ENCODE data around the gene DCUN1D1. TPM values are rescaled to one million over a fixed set of nuclear protein-coding genes. Genes with fewer than 3 reads are reported as not detected.

DCUN1D1 gene
- polyA plus RNA-seq, 3 donors = 55.7 to 60.8 (median 60.3) TPM

- no peak for DNase-seq (ENCODE audit: low read depth in 3 of 3, low spot score in 2 of 3)
Observed at GRCh38 chr3:182902236-182902635, 78.1 kb downstream of the DCUN1D1 start.

- DNase-seq (ENCODE audit: low read depth in 3 of 3, low spot score in 2 of 3) = no peak
Observed at GRCh38 chr3:182896553-182896952, 83.8 kb downstream of the DCUN1D1 start.

DNA sequence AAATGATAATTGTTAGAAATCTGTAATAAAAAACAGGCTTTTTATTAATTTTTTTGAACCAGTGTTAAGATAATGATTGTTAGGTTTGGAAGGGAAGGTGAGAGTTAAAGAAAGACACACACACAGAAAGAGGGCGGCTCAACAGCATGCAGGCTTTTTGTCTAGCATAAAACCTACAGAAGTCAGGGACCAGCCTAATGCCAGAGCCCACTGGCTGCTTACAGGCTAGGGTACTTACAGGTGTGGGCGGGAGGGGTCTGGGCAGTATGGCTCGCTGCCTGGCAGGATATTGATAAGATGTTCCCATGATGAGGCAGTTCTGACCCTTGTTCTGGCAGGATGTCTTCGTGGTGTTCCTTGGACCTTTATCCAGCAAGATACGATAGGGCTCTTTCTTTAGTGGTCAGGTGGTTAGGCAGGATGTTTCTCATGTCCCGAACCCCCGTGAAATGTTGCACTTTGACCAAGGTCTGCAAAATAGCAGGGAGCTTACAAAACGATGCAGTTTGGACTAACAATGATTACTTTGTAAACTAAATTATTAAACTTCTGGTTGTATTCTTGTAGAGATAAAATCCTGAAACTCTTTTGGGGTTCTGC, 84.7 kb downstream of the DCUN1D1 start:
- DNase-seq (ENCODE audit: low read depth in 3 of 3, low spot score in 2 of 3) = no peak

- DNase-seq (ENCODE audit: low read depth in 3 of 3, low spot score in 2 of 3) = no peak
Observed at GRCh38 chr3:182892226-182892625, 88.1 kb downstream of the DCUN1D1 start.

- no peak for DNase-seq (ENCODE audit: low read depth in 3 of 3, low spot score in 2 of 3)
Observed at GRCh38 chr3:182891364-182891763, 89.0 kb downstream of the DCUN1D1 start.

DNA sequence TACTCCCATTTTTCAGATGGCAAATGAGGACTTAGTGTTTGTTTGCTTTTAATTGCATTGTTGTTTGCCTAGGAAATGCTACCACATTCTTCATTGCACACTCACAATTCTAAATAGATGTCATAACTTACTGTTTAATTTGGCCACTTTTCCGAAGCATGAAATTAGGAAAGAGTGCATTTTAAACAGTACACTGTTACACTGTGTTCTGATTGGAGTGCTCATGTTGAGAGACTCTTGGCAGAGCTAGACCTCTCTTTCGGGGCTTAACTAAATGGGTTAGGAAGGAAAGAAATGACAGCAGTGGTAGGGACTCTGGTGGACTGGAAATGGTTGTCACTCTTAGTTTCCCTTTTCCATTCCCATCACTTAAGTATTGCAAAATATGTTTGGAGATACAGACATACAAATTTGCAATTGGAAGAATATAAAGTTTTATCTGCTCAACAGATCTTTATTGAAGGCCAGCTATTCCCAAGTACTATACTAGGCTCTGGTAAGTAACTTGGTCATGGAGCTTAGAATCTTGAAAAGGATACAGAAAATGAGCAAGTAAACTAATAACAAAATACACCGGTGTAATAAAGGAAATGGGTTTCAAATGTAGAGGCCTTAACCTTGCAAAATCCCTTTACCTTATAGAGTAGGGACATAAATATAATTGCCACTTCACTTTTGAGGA, 90.2 kb downstream of the DCUN1D1 start:
- DNase-seq (ENCODE audit: low read depth in 3 of 3, low spot score in 2 of 3) = no peak

Other genes starting within 250 kb of the DCUN1D1 start
- 10 to 100 TPM; 59.3 to 59.8 (median 59.6) TPM for gene ATP11B, start 187.0 kb downstream of the DCUN1D1 start, polyA plus RNA-seq (ENCODE audit: insufficient read length in 3 of 3)
- 10 to 100 TPM; 55.6 to 63.3 (median 61.2) TPM for gene MCCC1, start 119.0 kb upstream of the DCUN1D1 start, polyA plus RNA-seq (ENCODE audit: insufficient read length in 3 of 3)
- 1 to 10 TPM; 2.7 to 4.3 (median 3.0) TPM for gene LAMP3, start 182.2 kb upstream of the DCUN1D1 start, polyA plus RNA-seq (ENCODE audit: insufficient read length in 3 of 3)

Data from right renal cortex interstitium (tissue), 3 donors.